ENCODE data around the gene HDAC7. TPM values are rescaled to one million over a fixed set of nuclear protein-coding genes. Genes with fewer than 3 reads are reported as not detected.

Gene HDAC7
- total and polyA plus RNA-seq, 4 donors: 3.5 to 14.7 (median 7.2) TPM

DNA sequence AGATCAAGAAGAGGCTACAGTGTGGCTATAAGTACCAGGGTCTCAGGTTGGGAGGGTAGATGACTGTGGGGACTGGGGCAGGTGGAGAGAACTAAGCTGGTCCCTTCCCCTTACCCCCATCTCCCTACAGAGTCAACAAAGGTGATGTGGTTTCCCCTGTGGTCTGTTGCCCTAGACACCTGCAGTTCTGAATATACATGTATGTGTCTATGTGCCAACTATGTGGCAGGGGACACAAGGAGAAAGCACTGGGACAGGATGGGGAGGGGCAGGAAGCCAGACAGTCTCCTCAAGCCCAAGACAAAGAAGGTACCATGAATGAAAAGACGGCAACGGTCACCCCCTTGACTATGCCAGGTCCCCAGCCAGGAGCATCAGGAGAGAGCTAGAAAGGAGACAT lies 4.5 kb upstream of the HDAC7 start:
- DNase-seq (ENCODE audit: low spot score): no peak
- H3K4me1 ChIP-seq (ENCODE audit: control insufficient read depth in 4 of 4, insufficient read depth in 4 of 4, low read length in 3 of 4): peaks cover 0 to 9% (median 5%) of the 10 kb centered on the region in 4 donors
- H3K9me3 ChIP-seq (ENCODE audit: control insufficient read depth in 4 of 4, low read length in 3 of 4): no peaks in the 10 kb centered on the region
- H3K27ac ChIP-seq (ENCODE audit: low read depth in 1 of 2, low read length in 2 of 2): no peak overlapping the region
- no peaks in the 10 kb centered on the region for H3K36me3 ChIP-seq (ENCODE audit: control insufficient read depth in 4 of 4, insufficient read depth in 3 of 4, low read depth in 1 of 4, low read length in 3 of 4)
- 86% methylated on average over 2 of the region's 2 CpGs for WGBS
- H3K4me3 ChIP-seq (ENCODE audit: low read depth in 1 of 3, low read length in 3 of 3): no peak overlapping the region
- no peak overlapping the region for H3K9ac ChIP-seq (ENCODE audit: low read depth in 1 of 2, low read length in 2 of 2)
- TF ChIP-seq GABPA (IDR thresholded peaks at IDR 0.05 in 1 of 2, conservative IDR thresholded peaks at IDR 0.05 in 1 of 2) (no peak), FOXA2 (IDR thresholded peaks at IDR 0.05) (no peak), EGR1 (IDR thresholded peaks at IDR 0.05; ENCODE audit: low read depth in 2 of 2) (no peak), NR2F2 (IDR thresholded peaks at IDR 0.05) (no peak), REST (IDR thresholded peaks at IDR 0.05) (no peak), JUND (IDR thresholded peaks at IDR 0.05) (no peak), CTCF (IDR thresholded peaks at IDR 0.05; ENCODE audit: low read depth, low read length, missing input control) (no peak), FOXA1 (IDR thresholded peaks at IDR 0.05) (no peak), HNF4A (conservative IDR thresholded peaks at IDR 0.05) (no peak), SP1 (IDR thresholded peaks at IDR 0.05) (no peak), RXRA (IDR thresholded peaks at IDR 0.05) (no peak)
- TF ChIP-seq, protein P1, sequence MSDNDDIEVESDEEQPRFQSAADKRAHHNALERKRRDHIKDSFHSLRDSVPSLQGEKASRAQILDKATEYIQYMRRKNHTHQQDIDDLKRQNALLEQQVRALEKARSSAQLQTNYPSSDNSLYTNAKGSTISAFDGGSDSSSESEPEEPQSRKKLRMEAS (IDR thresholded peaks at IDR 0.05): no peak
- TF ChIP-seq, protein P2, sequence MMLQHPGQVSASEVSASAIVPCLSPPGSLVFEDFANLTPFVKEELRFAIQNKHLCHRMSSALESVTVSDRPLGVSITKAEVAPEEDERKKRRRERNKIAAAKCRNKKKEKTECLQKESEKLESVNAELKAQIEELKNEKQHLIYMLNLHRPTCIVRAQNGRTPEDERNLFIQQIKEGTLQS (IDR thresholded peaks at IDR 0.05): no peak
- H3K27me3 ChIP-seq (ENCODE audit: control insufficient read depth in 4 of 4, insufficient read depth in 4 of 4, low read length in 3 of 4): no peaks in the 10 kb centered on the region

- Histone ChIP-seq H3K27ac (ENCODE audit: low read depth in 1 of 2, low read length in 2 of 2) (no peak overlapping the region), H3K9ac (ENCODE audit: low read depth in 1 of 2, low read length in 2 of 2) (no peak overlapping the region), H3K4me1 (ENCODE audit: control insufficient read depth in 4 of 4, insufficient read depth in 4 of 4, low read length in 3 of 4) (peaks cover 0 to 10% (median 5%) of the 10 kb centered on the region in 4 donors), H3K27me3 (ENCODE audit: control insufficient read depth in 4 of 4, insufficient read depth in 4 of 4, low read length in 3 of 4) (no peaks in the 10 kb centered on the region), H3K9me3 (ENCODE audit: control insufficient read depth in 4 of 4, low read length in 3 of 4) (no peaks in the 10 kb centered on the region), H3K36me3 (ENCODE audit: control insufficient read depth in 4 of 4, insufficient read depth in 3 of 4, low read depth in 1 of 4, low read length in 3 of 4) (no peaks in the 10 kb centered on the region), H3K4me3 (ENCODE audit: low read depth in 1 of 3, low read length in 3 of 3) (no peak overlapping the region)
- 96% methylated on average over 5 of the region's 5 CpGs for WGBS
- DNase-seq (ENCODE audit: low spot score): no peak
- no peak for TF ChIP-seq HNF4A (conservative IDR thresholded peaks at IDR 0.05)
- no peak for TF ChIP-seq FOXA2 (IDR thresholded peaks at IDR 0.05)
- TF ChIP-seq GABPA (IDR thresholded peaks at IDR 0.05 in 1 of 2, conservative IDR thresholded peaks at IDR 0.05 in 1 of 2): no peak
- TF ChIP-seq TAF1 (conservative IDR thresholded peaks at IDR 0.05): no peak
- no peak for TF ChIP-seq RXRA (IDR thresholded peaks at IDR 0.05)
- no peak for TF ChIP-seq FOXA1 (IDR thresholded peaks at IDR 0.05)
- no peak for TF ChIP-seq EGR1 (IDR thresholded peaks at IDR 0.05; ENCODE audit: low read depth in 2 of 2)
- TF ChIP-seq NR2F2 (IDR thresholded peaks at IDR 0.05): no peak
- no peak for TF ChIP-seq RAD21 (IDR thresholded peaks at IDR 0.05)
- no peak for TF ChIP-seq HNF4G (IDR thresholded peaks at IDR 0.05)
- no peak for TF ChIP-seq ZBTB33 (IDR thresholded peaks at IDR 0.05)
- no peak for TF ChIP-seq YY1 (IDR thresholded peaks at IDR 0.05)
- TF ChIP-seq JUND (IDR thresholded peaks at IDR 0.05): no peak
- TF ChIP-seq, protein P1 (IDR thresholded peaks at IDR 0.05): no peak
- TF ChIP-seq CTCF (IDR thresholded peaks at IDR 0.05; ENCODE audit: low read depth, low read length, missing input control): no peak
- no peak for TF ChIP-seq SP1 (IDR thresholded peaks at IDR 0.05)
- TF ChIP-seq, protein P2 (IDR thresholded peaks at IDR 0.05): no peak
Observed at GRCh38 chr12:47823422-47824086, 3.9 kb upstream of the HDAC7 start.

All from liver (tissue), 9 donors.